ENCODE measurements around the gene CFAP65. TPM values are rescaled to one million over a fixed set of nuclear protein-coding genes. Genes with fewer than 3 reads are reported as not detected.
A peak's percentile ranks its signal among the peaks of the same experiment; 100 is the strongest.

CFAP65 gene
- total RNA-seq, 1 donor from 2014 or later, result not detected

DNA sequence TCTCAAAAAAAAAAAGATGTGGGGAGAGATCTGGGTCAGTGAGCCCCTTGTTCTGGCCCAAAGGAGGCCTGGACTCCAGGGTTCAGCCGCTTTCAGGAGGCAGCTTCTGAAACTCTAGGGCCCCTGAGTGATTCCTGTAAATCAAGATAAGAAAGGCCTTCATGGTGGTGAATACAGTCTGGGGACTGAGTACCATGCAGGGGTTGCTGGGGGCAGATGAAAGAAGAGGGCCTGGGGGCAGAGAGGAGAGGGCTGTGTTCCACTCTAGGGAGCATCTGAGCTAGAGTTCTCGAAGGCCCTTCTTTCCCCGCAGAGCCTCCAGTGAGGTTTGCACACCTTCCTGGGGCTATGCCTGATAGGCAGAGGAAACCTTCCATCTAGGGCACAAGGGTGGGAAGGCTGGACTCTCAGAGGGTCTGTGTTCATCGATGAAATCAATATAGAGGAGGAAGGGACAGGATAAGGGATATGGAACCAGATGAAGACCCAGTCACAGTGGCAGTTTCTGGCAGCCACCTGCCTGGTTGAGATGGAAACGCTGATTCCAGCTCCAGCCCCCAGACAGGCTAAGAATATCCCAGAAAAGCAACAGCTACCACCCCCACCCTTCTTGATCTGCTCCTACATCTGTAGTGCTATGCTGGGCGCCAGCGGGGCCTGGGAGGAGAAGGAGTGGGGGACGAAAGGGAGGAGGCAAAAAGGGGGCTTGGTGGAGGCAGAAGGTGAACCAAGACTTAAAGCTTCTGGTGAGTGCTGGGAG lies 86.6 kb downstream of the CFAP65 start:
- Histone ChIP-seq H3K4me1 (no peaks in the 10 kb centered on the region), H3K4me3 (no peak overlapping the region), H3K36me3 (no peaks in the 10 kb centered on the region), H3K27ac (no peak overlapping the region), H3K9me3 (no peaks in the 10 kb centered on the region), H3K27me3 (peaks cover 2% of the 10 kb centered on the region)
- no peak for DNase-seq (ENCODE audit: extremely low spot score in 2 of 2)
- intact Hi-C loops (cut with DNase I), result no loop called here
- no peak for TF ChIP-seq POLR2A (IDR thresholded peaks at IDR 0.05)
- no peak for TF ChIP-seq POLR2AphosphoS5 (IDR thresholded peaks at IDR 0.05; ENCODE audit: insufficient read depth in 1 of 2, low read depth in 1 of 2)
- TF ChIP-seq, protein P1, sequence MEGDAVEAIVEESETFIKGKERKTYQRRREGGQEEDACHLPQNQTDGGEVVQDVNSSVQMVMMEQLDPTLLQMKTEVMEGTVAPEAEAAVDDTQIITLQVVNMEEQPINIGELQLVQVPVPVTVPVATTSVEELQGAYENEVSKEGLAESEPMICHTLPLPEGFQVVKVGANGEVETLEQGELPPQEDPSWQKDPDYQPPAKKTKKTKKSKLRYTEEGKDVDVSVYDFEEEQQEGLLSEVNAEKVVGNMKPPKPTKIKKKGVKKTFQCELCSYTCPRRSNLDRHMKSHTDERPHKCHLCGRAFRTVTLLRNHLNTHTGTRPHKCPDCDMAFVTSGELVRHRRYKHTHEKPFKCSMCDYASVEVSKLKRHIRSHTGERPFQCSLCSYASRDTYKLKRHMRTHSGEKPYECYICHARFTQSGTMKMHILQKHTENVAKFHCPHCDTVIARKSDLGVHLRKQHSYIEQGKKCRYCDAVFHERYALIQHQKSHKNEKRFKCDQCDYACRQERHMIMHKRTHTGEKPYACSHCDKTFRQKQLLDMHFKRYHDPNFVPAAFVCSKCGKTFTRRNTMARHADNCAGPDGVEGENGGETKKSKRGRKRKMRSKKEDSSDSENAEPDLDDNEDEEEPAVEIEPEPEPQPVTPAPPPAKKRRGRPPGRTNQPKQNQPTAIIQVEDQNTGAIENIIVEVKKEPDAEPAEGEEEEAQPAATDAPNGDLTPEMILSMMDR (IDR thresholded peaks at IDR 0.05), result no peak

DNA sequence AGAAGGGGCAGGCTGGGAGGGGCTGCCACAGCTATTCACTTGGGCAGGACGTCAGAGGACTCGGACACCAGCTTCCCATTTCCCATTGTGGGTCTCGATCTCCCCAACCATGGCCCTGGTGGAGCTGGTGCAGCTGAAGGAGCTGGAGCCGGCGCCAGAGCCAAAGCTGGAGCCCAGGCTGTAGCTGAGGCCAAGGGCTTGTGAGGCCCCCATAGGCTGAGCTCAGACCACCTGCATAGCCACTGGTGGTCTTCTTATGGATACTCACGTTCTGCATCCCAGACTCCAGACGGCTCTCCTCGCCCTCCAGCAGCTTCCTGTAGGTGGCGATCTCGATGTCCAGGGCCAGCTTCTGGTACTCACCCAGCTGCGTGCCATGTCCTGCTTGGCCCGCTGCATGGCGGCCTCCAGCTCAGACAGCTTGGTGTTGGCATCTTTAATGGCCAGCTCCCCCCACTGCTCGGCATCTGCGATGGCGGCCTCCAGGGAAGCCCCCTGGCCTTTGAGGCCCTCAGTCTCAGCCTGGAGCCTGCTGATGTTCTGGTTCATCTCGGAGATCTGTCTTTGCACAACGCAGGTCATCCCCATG lies 87.9 kb downstream of the CFAP65 start:
- TF ChIP-seq POLR2AphosphoS5 (IDR thresholded peaks at IDR 0.05; ENCODE audit: insufficient read depth in 1 of 2, low read depth in 1 of 2) (no peak), POLR2A (IDR thresholded peaks at IDR 0.05) (no peak)
- TF ChIP-seq, protein P1 (IDR thresholded peaks at IDR 0.05), result no peak
- DNase-seq (ENCODE audit: extremely low spot score in 2 of 2), result no peak
- Histone ChIP-seq H3K4me3 (no peak overlapping the region), H3K4me1 (no peaks in the 10 kb centered on the region), H3K36me3 (no peaks in the 10 kb centered on the region), H3K27me3 (no peaks in the 10 kb centered on the region), H3K27ac (no peak overlapping the region), H3K9me3 (no peaks in the 10 kb centered on the region)
- intact Hi-C loops (cut with DNase I), result no loop called here

MicroRNAs within 50 kb of the gene (microRNA counts, 767-probe panel; counts per million panel counts)
- 238 to 261 counts per million in 2 donors for microRNA hsa-miR-3131
- 261 to 2,447 counts per million in 2 donors for microRNA hsa-miR-375

Small RNA genes lying within 50 kb of the gene (microRNA-seq; reads per million reads assigned to microRNA genes)
- gene MIR3131 (ENCODE audit: borderline number of aligned reads, borderline replicate concordance) (not detected), gene MIR375 (ENCODE audit: borderline number of aligned reads, borderline replicate concordance) (3,330 reads per million, percentile 88 among the genes with 10 or more reads in this experiment)

Small RNA genes lying within 50 kb of the gene (small RNA-seq; reads per million reads assigned to genes)
- not detected for gene MIR3131
- 186 reads per million, percentile 97 among the genes with 10 or more reads in this experiment for gene MIR375

Other genes starting within 250 kb of the CFAP65 start
- gene PRKAG3, start 209.7 kb downstream of the CFAP65 start, total RNA-seq, result not detected
- gene WNT6, start 181.7 kb downstream of the CFAP65 start, total RNA-seq, result 2.0 TPM
- 2.5 TPM for gene WNT10A, start 160.7 kb downstream of the CFAP65 start, total RNA-seq
- gene CDK5R2, start 81.8 kb downstream of the CFAP65 start, total RNA-seq, result 0.49 TPM
- not detected for gene FEV, start 56.3 kb downstream of the CFAP65 start, total RNA-seq
- gene CRYBA2, start 48.1 kb downstream of the CFAP65 start, total RNA-seq, result not detected
- gene IHH, start 19.4 kb upstream of the CFAP65 start, total RNA-seq, result not detected
- 17.7 TPM for gene NHEJ1, start 119.3 kb upstream of the CFAP65 start, total RNA-seq
- gene SLC23A3, start 128.5 kb upstream of the CFAP65 start, total RNA-seq, result 5.4 TPM
- gene CNPPD1, start 135.4 kb upstream of the CFAP65 start, total RNA-seq, result 32.2 TPM
- 43.7 TPM for gene RETREG2, start 136.8 kb upstream of the CFAP65 start, total RNA-seq
- gene ZFAND2B, start 165.3 kb upstream of the CFAP65 start, total RNA-seq, result 52.1 TPM
- 23.8 TPM for gene ABCB6, start 177.4 kb upstream of the CFAP65 start, total RNA-seq
- 62.4 TPM for gene ATG9A, start 188.1 kb upstream of the CFAP65 start, total RNA-seq
- 98.7 TPM for gene ANKZF1, start 188.3 kb upstream of the CFAP65 start, total RNA-seq
- gene GLB1L, start 203.9 kb upstream of the CFAP65 start, total RNA-seq, result 22.8 TPM
- 12.8 TPM for gene STK16, start 204.0 kb upstream of the CFAP65 start, total RNA-seq
- not detected for gene TUBA4B, start 211.7 kb upstream of the CFAP65 start, total RNA-seq
- 122 TPM for gene TUBA4A, start 212.4 kb upstream of the CFAP65 start, total RNA-seq
- gene DNAJB2, start 237.8 kb upstream of the CFAP65 start, total RNA-seq, result 92.8 TPM

All from vagina (tissue), 2 donors.